ENCODE data around the gene ATP9B. TPM values are rescaled to one million over a fixed set of nuclear protein-coding genes. Genes with fewer than 3 reads are reported as not detected.

ATP9B gene
- total and polyA plus RNA-seq, 7 donors, result 6.5 to 66.5 (median 28.1) TPM

DNA sequence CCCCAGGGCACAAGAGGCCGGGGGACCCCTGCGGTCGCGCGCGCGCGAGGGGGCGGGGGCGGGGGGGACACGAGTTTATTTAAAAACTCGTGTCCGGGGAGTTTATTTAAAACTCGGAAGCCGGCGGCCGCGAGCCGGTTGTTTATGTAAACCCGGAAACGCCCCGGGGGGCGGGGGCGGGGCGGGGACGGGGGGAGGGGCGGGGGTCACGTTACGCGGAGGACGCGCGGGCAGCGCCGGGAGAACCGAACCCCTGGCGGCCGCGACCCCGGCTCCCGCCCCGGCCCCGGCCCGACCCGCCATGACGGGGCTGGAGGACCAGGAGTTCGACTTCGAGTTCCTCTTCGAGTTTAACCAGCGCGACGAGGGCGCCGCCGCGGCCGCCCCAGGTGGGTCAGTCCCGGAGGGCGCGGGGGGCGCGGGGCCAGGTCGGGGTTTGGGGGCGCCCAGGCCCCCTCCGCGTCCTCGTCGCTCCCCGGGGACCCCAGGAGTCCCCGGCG, 330.9 kb downstream of the ATP9B start:
- peak overlapping the region; percentile 86 to 91 (median 86) for H3K27ac ChIP-seq
- peaks cover 0 to 70% (median 62%) of the 10 kb centered on the region in 4 donors for H3K4me1 ChIP-seq
- peak; percentile 85 for DNase-seq
- 1% methylated on average over 71 of the region's 71 CpGs for WGBS, 2 donors
- no peaks in the 10 kb centered on the region for H3K9me3 ChIP-seq
- intact Hi-C loops (cut with DNase I), result loop anchor here (5.0 kb wide), 1 partner anchor 57 kb away; no protein-coding TSS in a partner anchor
- TF ChIP-seq POLR2AphosphoS5 (IDR thresholded peaks at IDR 0.05), result peak in 1 of 4 donors; percentile 8
- no peak for TF ChIP-seq EP300 (IDR thresholded peaks at IDR 0.05)
- H3K4me3 ChIP-seq, result peak overlapping the region; percentile 53 to 98 (median 93)
- no peaks in the 10 kb centered on the region for H3K27me3 ChIP-seq
- no peaks in the 10 kb centered on the region for H3K36me3 ChIP-seq

GRCh38 chr18:79400591-79401381, 331.6 kb downstream of the ATP9B start:
- Histone ChIP-seq H3K4me3 (peak overlapping the region; percentile 53 to 98 (median 93)), H3K36me3 (no peaks in the 10 kb centered on the region), H3K4me1 (peaks cover 0 to 74% (median 61%) of the 10 kb centered on the region in 4 donors), H3K27me3 (no peaks in the 10 kb centered on the region), H3K27ac (peak overlapping the region; percentile 86 to 91 (median 86)), H3K9me3 (no peaks in the 10 kb centered on the region)
- intact Hi-C loops (cut with DNase I), result loop anchor here (5.0 kb wide), 1 partner anchor 57 kb away; no protein-coding TSS in a partner anchor
- DNase-seq, result peak; percentile 76
- WGBS, 2 donors, result 18 to 23% methylated on average over 51 to 54 of the region's 58 CpGs
- TF ChIP-seq POLR2AphosphoS5 (IDR thresholded peaks at IDR 0.05) (peak in 1 of 4 donors; percentile 15), POLR2A (IDR thresholded peaks at IDR 0.05) (no peak), EP300 (IDR thresholded peaks at IDR 0.05) (no peak)
- TF ChIP-seq, protein P1, sequence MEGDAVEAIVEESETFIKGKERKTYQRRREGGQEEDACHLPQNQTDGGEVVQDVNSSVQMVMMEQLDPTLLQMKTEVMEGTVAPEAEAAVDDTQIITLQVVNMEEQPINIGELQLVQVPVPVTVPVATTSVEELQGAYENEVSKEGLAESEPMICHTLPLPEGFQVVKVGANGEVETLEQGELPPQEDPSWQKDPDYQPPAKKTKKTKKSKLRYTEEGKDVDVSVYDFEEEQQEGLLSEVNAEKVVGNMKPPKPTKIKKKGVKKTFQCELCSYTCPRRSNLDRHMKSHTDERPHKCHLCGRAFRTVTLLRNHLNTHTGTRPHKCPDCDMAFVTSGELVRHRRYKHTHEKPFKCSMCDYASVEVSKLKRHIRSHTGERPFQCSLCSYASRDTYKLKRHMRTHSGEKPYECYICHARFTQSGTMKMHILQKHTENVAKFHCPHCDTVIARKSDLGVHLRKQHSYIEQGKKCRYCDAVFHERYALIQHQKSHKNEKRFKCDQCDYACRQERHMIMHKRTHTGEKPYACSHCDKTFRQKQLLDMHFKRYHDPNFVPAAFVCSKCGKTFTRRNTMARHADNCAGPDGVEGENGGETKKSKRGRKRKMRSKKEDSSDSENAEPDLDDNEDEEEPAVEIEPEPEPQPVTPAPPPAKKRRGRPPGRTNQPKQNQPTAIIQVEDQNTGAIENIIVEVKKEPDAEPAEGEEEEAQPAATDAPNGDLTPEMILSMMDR (IDR thresholded peaks at IDR 0.05), result no peak

- Histone ChIP-seq H3K9me3 (no peaks in the 10 kb centered on the region), H3K4me1 (peaks cover 0 to 75% (median 58%) of the 10 kb centered on the region in 4 donors), H3K27me3 (no peaks in the 10 kb centered on the region), H3K4me3 (no peak overlapping the region), H3K27ac (peak overlapping the region; percentile 86 to 91 (median 86)), H3K36me3 (no peaks in the 10 kb centered on the region)
- peak; percentile 56 for DNase-seq
- WGBS, 2 donors, result 84 to 86% methylated on average over 32 of the region's 32 CpGs
- intact Hi-C loops (cut with DNase I), result loop anchor here (5.0 kb wide), 1 partner anchor 56 kb away; no protein-coding TSS in a partner anchor
- no peak for TF ChIP-seq POLR2AphosphoS5 (IDR thresholded peaks at IDR 0.05)
- no peak for TF ChIP-seq POLR2A (IDR thresholded peaks at IDR 0.05)
- TF ChIP-seq EP300 (IDR thresholded peaks at IDR 0.05), result no peak
- TF ChIP-seq, protein P1 (IDR thresholded peaks at IDR 0.05), result no peak
These were observed 332.5 kb downstream of the ATP9B start for GRCh38 chr18:79401494-79402208.

DNA sequence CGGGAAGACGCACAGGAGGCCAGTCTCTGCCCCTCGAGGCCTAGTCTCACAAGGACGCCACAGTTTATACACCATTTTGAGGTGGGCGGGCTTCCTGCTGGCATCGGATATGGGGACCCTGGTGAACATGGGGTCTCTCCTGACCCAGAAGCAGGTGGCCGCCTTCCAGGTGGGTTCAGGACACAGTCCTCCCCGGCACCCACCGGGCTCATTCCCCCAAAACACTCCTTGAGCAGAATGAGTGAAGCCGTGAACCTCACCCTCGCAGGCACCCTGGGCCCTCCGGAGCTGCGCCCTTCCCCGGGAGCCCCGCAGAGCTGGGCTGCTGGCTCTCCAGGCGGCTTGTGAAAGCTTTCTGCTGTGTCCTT, 333.0 kb downstream of the ATP9B start:
- no peak overlapping the region for H3K4me3 ChIP-seq
- no peaks in the 10 kb centered on the region for H3K27me3 ChIP-seq
- intact Hi-C loops (cut with DNase I), result loop anchor here (5.0 kb wide), 1 partner anchor 55 kb away; no protein-coding TSS in a partner anchor

More for the DNA sequence above, 333.0 kb downstream of the ATP9B start:
- Histone ChIP-seq H3K9me3 (no peaks in the 10 kb centered on the region), H3K36me3 (no peaks in the 10 kb centered on the region), H3K27ac (peak overlapping the region; percentile 75 to 91 (median 86)), H3K4me1 (peaks cover 0 to 69% (median 53%) of the 10 kb centered on the region in 4 donors)
- no peak for DNase-seq
- TF ChIP-seq POLR2A (IDR thresholded peaks at IDR 0.05), result no peak
- TF ChIP-seq, protein P1 (IDR thresholded peaks at IDR 0.05), result no peak
- no peak for TF ChIP-seq EP300 (IDR thresholded peaks at IDR 0.05)
- TF ChIP-seq POLR2AphosphoS5 (IDR thresholded peaks at IDR 0.05), result no peak
- 83 to 88% methylated on average over 16 of the region's 16 CpGs for WGBS, 2 donors

Measured in sigmoid colon (tissue), 7 donors.